GM23338 (cell line): ENCODE measurements around the gene KIF1A. TPM values are rescaled to one million over a fixed set of nuclear protein-coding genes. Genes with fewer than 3 reads are reported as not detected.
"Not testable (repeated sequence)": the region's sequence is repeated elsewhere in the genome, so short reads cannot be mapped to it uniquely, and the experiment has no call there.

Source experiments
- ATAC-seq: fragments of 200-7000 bp; cut with Tn5 transposase; 3 replicates; pipeline ENCODE4 v1.9.1; 2020
- DNase-seq: peaks from one replicate; pipeline ENCODE4 v3.0.0-alpha.2; 2015; ENCODE audit warnings: low spot score
- H2AFZ ChIP-seq: fragments of 200-600 bp; sonication (generic); 2 replicates; pipeline ENCODE4 v1.8.0; 2016; ENCODE audit warnings: antibody characterized with exemption, mild to moderate bottlenecking, moderate library complexity
- H3F3A ChIP-seq: fragments of 200-600 bp; sonication (generic); replicated peaks from 2 replicates; pipeline ENCODE4 v1.8.0; 2017; ENCODE audit warnings: antibody characterized with exemption, mixed run types, low read depth
- H3K27ac ChIP-seq: fragments of 200-600 bp; sonication (generic); 2 replicates; pipeline ENCODE4 v1.6.1; 2016; ENCODE audit warnings: low read depth
- H3K27me3 ChIP-seq: fragments of 200-600 bp; sonication (generic); 2 replicates; pipeline ENCODE4 v1.8.0; 2016; ENCODE audit warnings: mild to moderate bottlenecking, mixed run types, moderate library complexity; ENCODE audit not compliant: insufficient read depth
- H3K36me3 ChIP-seq: fragments of 200-600 bp; sonication (generic); 2 replicates; pipeline ENCODE4 v1.8.0; 2016; ENCODE audit warnings: mild to moderate bottlenecking; ENCODE audit not compliant: insufficient read depth
- H3K4me1 ChIP-seq: fragments of 200-600 bp; sonication (generic); 2 replicates; pipeline ENCODE4 v1.8.0; 2016; ENCODE audit warnings: mild to moderate bottlenecking, moderate library complexity; ENCODE audit not compliant: insufficient read depth
- H3K4me2 ChIP-seq: fragments of 200-600 bp; sonication (generic); 2 replicates; pipeline ENCODE4 v1.7.1; 2017; ENCODE audit warnings: mixed run types
- H3K4me3 ChIP-seq: fragments of 200-600 bp; sonication (generic); 2 replicates; pipeline ENCODE4 v1.6.1; 2016; ENCODE audit warnings: mixed run types
- H3K79me2 ChIP-seq: fragments of 200-600 bp; sonication (generic); replicated peaks from 2 replicates; pipeline ENCODE4 v1.8.0; 2017; ENCODE audit warnings: mild to moderate bottlenecking; ENCODE audit not compliant: insufficient read depth
- H3K9me2 ChIP-seq: fragments of 200-600 bp; sonication (generic); 2 replicates; pipeline ENCODE4 v1.8.0; 2017; ENCODE audit not compliant: insufficient read depth
- H4K20me1 ChIP-seq: fragments of 200-600 bp; sonication (generic); replicated peaks from 2 replicates; pipeline ENCODE4 v1.8.0; 2017; ENCODE audit warnings: mild to moderate bottlenecking; ENCODE audit not compliant: insufficient read depth
- H3K27ac Mint-ChIP-seq: 2 replicates; pipeline ENCODE4 v1.8.0; 2020; ENCODE audit warnings: inconsistent platforms, mild to moderate bottlenecking, moderate library complexity, mixed read lengths
- H3K27me3 Mint-ChIP-seq: 3 replicates; pipeline ENCODE4 v1.8.0; 2022; ENCODE audit warnings: low read depth, mild to moderate bottlenecking, moderate library complexity, mixed read lengths, inconsistent platforms; ENCODE audit not compliant: insufficient read depth, poor library complexity
- H3K36me3 Mint-ChIP-seq: 3 replicates; pipeline ENCODE4 v1.8.0; 2021; ENCODE audit warnings: low read depth, mild to moderate bottlenecking, inconsistent platforms, moderate library complexity, mixed read lengths
- H3K4me1 Mint-ChIP-seq: 3 replicates; pipeline ENCODE4 v1.8.0; 2020; ENCODE audit warnings: mild to moderate bottlenecking, inconsistent platforms, mixed read lengths
- H3K4me3 Mint-ChIP-seq: 3 replicates; pipeline ENCODE4 v1.8.0; 2021; ENCODE audit warnings: moderate library complexity, mild to moderate bottlenecking, inconsistent platforms, mixed read lengths
- H3K9me3 Mint-ChIP-seq: 3 replicates; pipeline ENCODE4 v1.8.0; 2020; ENCODE audit warnings: moderate library complexity, mild to moderate bottlenecking, inconsistent platforms, mixed read lengths
- polyA plus RNA-seq: library from polyadenylated mRNA; unstranded; fragments of >200 nt; fragmentation: Nextera tagmentation; extraction: Ambion mirVana; gene quantifications from 2 replicates; pipeline ENCODE4 v1.2.1, GENCODE V29; 2016
- total RNA-seq: library from RNA; depleted of rRNA; stranded (reverse); fragments of >200 nt; shearing (Covaris generic); gene quantifications from 2 replicates; pipeline ENCODE4 v1.2.3, GENCODE V29; 2014

KIF1A gene
- total and polyA plus RNA-seq, 2 experiments from 2014 or later: 169 to 214 TPM

- ATAC-seq, H3K36me3 Mint-ChIP-seq: not testable (repeated sequence)
These were observed 123.5 kb downstream of the KIF1A start for GRCh38 chr2:240696469-240696868.

DNA sequence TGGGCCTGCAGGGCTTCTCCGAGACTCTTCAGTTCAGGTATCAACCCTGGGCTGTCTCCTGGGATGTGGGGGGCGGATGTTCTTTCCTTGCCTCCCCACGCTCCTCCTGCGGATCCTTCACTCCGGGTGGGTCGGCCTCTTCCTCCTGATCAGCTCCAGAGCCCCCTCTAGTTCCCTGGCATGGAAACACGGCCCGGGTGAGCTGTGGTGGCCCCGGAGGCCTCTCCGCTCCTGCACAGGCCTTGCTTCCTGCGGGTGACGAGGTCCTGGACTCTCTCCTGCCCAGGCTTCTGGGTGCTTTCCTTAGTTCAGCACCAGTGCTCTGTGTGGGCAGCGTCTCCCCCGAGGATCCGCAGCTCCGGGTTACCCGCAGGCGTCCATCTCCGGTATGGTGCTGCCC is 124.4 kb downstream of the KIF1A start:
- not testable (repeated sequence) for H4K20me1 ChIP-seq, H3K4me1 Mint-ChIP-seq, H3K4me3 Mint-ChIP-seq, H3K79me2 ChIP-seq, H3K4me3 ChIP-seq, H3K9me3 Mint-ChIP-seq, H3K27ac Mint-ChIP-seq, H3K36me3 Mint-ChIP-seq, H3K4me1 ChIP-seq, H3K36me3 ChIP-seq, H3F3A ChIP-seq, H2AFZ ChIP-seq, H3K27me3 Mint-ChIP-seq, H3K27ac ChIP-seq, H3K4me2 ChIP-seq, H3K9me2 ChIP-seq, DNase-seq, H3K27me3 ChIP-seq
- peak; percentile 67 for ATAC-seq

More at GRCh38 chr2:240696469-240696868, 123.5 kb downstream of the KIF1A start:
- not testable (repeated sequence) for H3K4me3 Mint-ChIP-seq, H3K4me3 ChIP-seq, H3K27ac Mint-ChIP-seq, H3K27me3 ChIP-seq, DNase-seq, H3K27me3 Mint-ChIP-seq, H4K20me1 ChIP-seq, H3K4me2 ChIP-seq, H3K9me3 Mint-ChIP-seq, H3F3A ChIP-seq, H3K27ac ChIP-seq, H3K9me2 ChIP-seq, H3K4me1 ChIP-seq, H3K4me1 Mint-ChIP-seq, H3K36me3 ChIP-seq, H2AFZ ChIP-seq, H3K79me2 ChIP-seq

DNA sequence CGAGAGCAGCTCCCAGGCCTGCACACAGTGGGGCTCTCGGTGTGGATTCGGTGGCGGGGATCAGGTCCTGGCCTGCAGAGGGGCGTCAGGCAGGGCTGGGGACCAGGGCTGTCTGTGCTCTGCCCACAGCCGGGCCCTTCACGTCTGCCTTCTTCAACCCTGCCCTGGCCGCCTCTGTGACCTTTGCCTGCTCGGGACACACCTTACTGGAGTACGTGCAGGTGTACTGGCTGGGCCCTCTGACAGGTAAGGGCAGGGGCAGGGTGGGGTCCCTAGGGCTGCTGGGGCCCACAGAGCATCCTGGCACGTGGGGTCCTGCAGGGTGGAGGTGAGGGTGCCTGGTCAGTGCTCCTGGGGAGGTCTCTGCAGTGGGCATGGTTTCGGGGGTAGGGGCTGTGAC is 125.7 kb downstream of the KIF1A start:
- H3K4me1 Mint-ChIP-seq, H3K27ac Mint-ChIP-seq, H3K36me3 ChIP-seq, H3K27ac ChIP-seq, DNase-seq, H3K27me3 ChIP-seq, H3K79me2 ChIP-seq, H2AFZ ChIP-seq, H3K9me3 Mint-ChIP-seq, H3K27me3 Mint-ChIP-seq, H3F3A ChIP-seq, H3K4me3 Mint-ChIP-seq, H3K4me1 ChIP-seq, H4K20me1 ChIP-seq, H3K36me3 Mint-ChIP-seq, H3K9me2 ChIP-seq, ATAC-seq, H3K4me3 ChIP-seq, H3K4me2 ChIP-seq: not testable (repeated sequence)

- not testable (repeated sequence) for DNase-seq, H3K27me3 ChIP-seq, H3K27me3 Mint-ChIP-seq, H3K27ac Mint-ChIP-seq, H3K4me1 Mint-ChIP-seq, H3K79me2 ChIP-seq, H3K9me3 Mint-ChIP-seq, H3K4me3 Mint-ChIP-seq, H4K20me1 ChIP-seq, H3K4me1 ChIP-seq, H3K27ac ChIP-seq, H2AFZ ChIP-seq, H3K9me2 ChIP-seq, H3K4me2 ChIP-seq, H3F3A ChIP-seq, H3K36me3 ChIP-seq, H3K4me3 ChIP-seq, H3K36me3 Mint-ChIP-seq, ATAC-seq
These were observed 127.1 kb downstream of the KIF1A start for GRCh38 chr2:240692583-240693561.

GRCh38 chr2:240691631-240692420 is 128.2 kb downstream of the KIF1A start, which contains the start of gene AQP12A:
AQP12A (plus strand) TSS chr2:240691866; CDS start chr2:240691914, 48 bp downstream.
- not testable (repeated sequence) for H3K9me2 ChIP-seq, H3K27ac Mint-ChIP-seq, H3K4me3 ChIP-seq, H3K4me3 Mint-ChIP-seq, H4K20me1 ChIP-seq, H3K4me1 ChIP-seq, H2AFZ ChIP-seq, H3K27me3 ChIP-seq, DNase-seq, H3K9me3 Mint-ChIP-seq, H3K4me1 Mint-ChIP-seq, H3F3A ChIP-seq, H3K36me3 ChIP-seq, H3K27ac ChIP-seq, H3K4me2 ChIP-seq, H3K36me3 Mint-ChIP-seq, H3K27me3 Mint-ChIP-seq, H3K79me2 ChIP-seq
- peak; percentile 13; the same call in 2 of the 3 replicates for ATAC-seq

GRCh38 chr2:240691075-240691427 is 129.0 kb downstream of the KIF1A start:
- not testable (repeated sequence) for H4K20me1 ChIP-seq, H3K4me2 ChIP-seq, H3K4me1 ChIP-seq, H3K27ac ChIP-seq, H3K36me3 ChIP-seq, H3K36me3 Mint-ChIP-seq, DNase-seq, H3K9me2 ChIP-seq, H3K9me3 Mint-ChIP-seq, H2AFZ ChIP-seq, H3K4me3 ChIP-seq, ATAC-seq, H3K4me3 Mint-ChIP-seq, H3F3A ChIP-seq, H3K4me1 Mint-ChIP-seq, H3K27ac Mint-ChIP-seq, H3K27me3 Mint-ChIP-seq, H3K79me2 ChIP-seq, H3K27me3 ChIP-seq
